GM12801 (cell line): ENCODE data around the gene UMAD1.

Experiments
- CTCF ChIP-seq: IDR thresholded peaks from one replicate; pipeline ENCODE4 v1.5.1; 2011; ENCODE audit warnings: control low read depth; ENCODE audit not compliant: insufficient read length; ENCODE audit errors: extremely low read depth

Gene UMAD1

GRCh38 chr7:7702826-7703225 lies 62.3 kb downstream of the UMAD1 start:
- TF ChIP-seq CTCF, result no peak

GRCh38 chr7:7703427-7703826 lies 62.9 kb downstream of the UMAD1 start:
- no peak for TF ChIP-seq CTCF

- TF ChIP-seq CTCF, result no peak
These were observed 64.3 kb downstream of the UMAD1 start for GRCh38 chr7:7704867-7705266.

- no peak for TF ChIP-seq CTCF
These were observed 64.8 kb downstream of the UMAD1 start for GRCh38 chr7:7705318-7705717.

GRCh38 chr7:7706101-7706511 lies 65.6 kb downstream of the UMAD1 start:
- TF ChIP-seq CTCF, result no peak

GRCh38 chr7:7706556-7707172 lies 66.1 kb downstream of the UMAD1 start:
- TF ChIP-seq CTCF, result no peak

GRCh38 chr7:7707246-7707645 lies 66.7 kb downstream of the UMAD1 start:
- no peak for TF ChIP-seq CTCF

GRCh38 chr7:7707806-7708205 lies 67.3 kb downstream of the UMAD1 start:
- TF ChIP-seq CTCF, result no peak
